Central memory CD4-positive, alpha-beta T cell (primary cell): ENCODE results near the gene NFKBIE.

Experiments used
- DNase-seq: peaks from one replicate; pipeline ENCODE4 v3.0.0; 2022

Gene NFKBIE

GRCh38 chr6:44257025-44257752 lies 8.2 kb downstream of the NFKBIE start, which contains the start of gene SLC35B2:
Gene SLC35B2 (minus strand): TSS chr6:44257528. CDS start chr6:44257410, 118 bp downstream.
- DNase-seq: peak; percentile 65

GRCh38 chr6:44256775-44257024 lies 8.7 kb downstream of the NFKBIE start:
- peak; percentile 19 for DNase-seq

- peak; percentile 28 for DNase-seq
Observed at GRCh38 chr6:44255871-44256774, 9.2 kb downstream of the NFKBIE start.

GRCh38 chr6:44255105-44255808 lies 10.1 kb downstream of the NFKBIE start:
- DNase-seq: peak; percentile 15

GRCh38 chr6:44254191-44255104 lies 10.9 kb downstream of the NFKBIE start:
- no peak for DNase-seq

GRCh38 chr6:44253307-44254101 lies 11.8 kb downstream of the NFKBIE start:
- DNase-seq: peak; percentile 53

- no peak for DNase-seq
Observed at GRCh38 chr6:44251576-44252524, 13.5 kb downstream of the NFKBIE start.

- DNase-seq: no peak
Observed at GRCh38 chr6:44250718-44251123, 14.6 kb downstream of the NFKBIE start.

GRCh38 chr6:44250067-44250717 lies 15.2 kb downstream of the NFKBIE start:
- no peak for DNase-seq

- DNase-seq: no peak
Observed at GRCh38 chr6:44249082-44249748, 16.1 kb downstream of the NFKBIE start.

- no peak for DNase-seq
Observed at GRCh38 chr6:44248579-44248978, 16.8 kb downstream of the NFKBIE start.

- DNase-seq: peak; percentile 83
Observed at GRCh38 chr6:44247338-44248302, 17.7 kb downstream of the NFKBIE start.

GRCh38 chr6:44246663-44247337 lies 18.6 kb downstream of the NFKBIE start, which contains the start of gene HSP90AB1:
Gene HSP90AB1 (plus strand): TSS chr6:44247101. CDS start chr6:44248630, 1,529 bp downstream.
- DNase-seq: peak; percentile 98

GRCh38 chr6:44245912-44246662 lies 19.3 kb downstream of the NFKBIE start:
- peak; percentile 76 for DNase-seq

GRCh38 chr6:44245391-44245911 lies 19.9 kb downstream of the NFKBIE start:
- DNase-seq: no peak

- no peak for DNase-seq
Observed at GRCh38 chr6:44243345-44243744, 22.0 kb downstream of the NFKBIE start.
